ENCODE data around the gene SAG. TPM values are rescaled to one million over a fixed set of nuclear protein-coding genes. Genes with fewer than 3 reads are reported as not detected.
A peak's percentile ranks its signal among the peaks of the same experiment; 100 is the strongest.

Gene SAG
- total and polyA plus RNA-seq, 2 of the 13 experiments (the other 11 are each of a cell fraction or from before 2014, with no cell fraction given), result not detected

DNA sequence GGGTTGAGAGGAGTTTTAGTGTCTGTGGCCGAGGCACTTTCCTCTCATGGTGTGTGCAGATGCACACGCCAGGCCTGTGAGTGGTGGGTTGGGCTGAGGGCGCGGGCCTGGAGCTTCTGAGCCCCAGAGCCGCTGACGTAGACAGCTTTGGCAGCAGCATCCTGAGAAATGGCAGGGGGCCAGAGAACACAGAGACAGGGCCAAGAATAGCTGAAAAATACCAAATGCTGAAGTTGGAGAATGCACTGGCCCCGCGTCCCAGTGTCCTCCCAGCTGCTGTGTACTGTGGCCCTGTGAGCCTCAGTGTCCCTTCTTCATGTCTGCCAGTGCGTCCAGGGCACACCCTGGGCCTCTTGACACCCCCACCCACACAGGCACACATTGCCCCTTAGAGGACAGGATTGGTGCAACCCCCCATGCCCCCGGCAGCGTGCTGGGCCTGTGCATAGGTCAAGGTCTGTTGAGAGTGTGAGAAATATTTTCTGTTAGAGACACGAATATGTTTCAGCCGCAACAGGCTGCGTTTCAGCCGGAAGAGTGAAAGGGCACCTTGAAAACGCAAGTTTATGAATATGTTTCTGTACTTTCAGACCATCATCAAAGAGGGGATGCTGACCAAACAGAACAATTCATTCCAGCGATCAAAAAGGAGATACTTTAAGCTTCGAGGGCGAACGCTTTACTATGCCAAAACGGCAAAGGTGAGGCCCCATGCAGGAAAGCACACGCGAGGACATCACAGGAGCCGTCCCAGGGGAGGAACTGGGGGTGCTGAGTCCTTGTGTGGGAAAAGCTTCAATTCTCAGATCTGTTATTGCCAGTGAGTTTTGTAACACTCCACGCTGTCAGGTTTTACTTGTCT, 80.3 kb downstream of the SAG start (continued):
- TF ChIP-seq ZBTB38 (CRISPR knock-in tag; IDR thresholded peaks at IDR 0.05) (peak; percentile 80), ZBTB3 (CRISPR knock-in tag; IDR thresholded peaks at IDR 0.05; ENCODE audit: borderline replicate concordance, low read depth) (no peak), MLLT10 (CRISPR knock-in tag; IDR thresholded peaks at IDR 0.05) (no peak), TCF12 (IDR thresholded peaks at IDR 0.05) (no peak), TCF12 (CRISPR knock-in tag; IDR thresholded peaks at IDR 0.05) (no peak), ZBTB25 (CRISPR knock-in tag; IDR thresholded peaks at IDR 0.05) (no peak), KIAA2018 (CRISPR knock-in tag; IDR thresholded peaks at IDR 0.05; ENCODE audit: borderline replicate concordance) (no peak), SRSF4 (IDR thresholded peaks at IDR 0.05; ENCODE audit: low read depth, low read length, poor library complexity, severe bottlenecking) (no peak), ZNF333 (CRISPR knock-in tag; IDR thresholded peaks at IDR 0.05; ENCODE audit: borderline replicate concordance) (no peak), PRPF4 (IDR thresholded peaks at IDR 0.05; ENCODE audit: low read depth, low read length, poor library complexity, severe bottlenecking) (no peak), MAFK (conservative IDR thresholded peaks at IDR 0.05 in 1 of 2, IDR thresholded peaks at IDR 0.05 in 1 of 2; ENCODE audit: low read length in 2 of 2) (no peak), ISL2 (CRISPR knock-in tag; IDR thresholded peaks at IDR 0.05) (peak; percentile 54; the same call in 1 of the 2 replicates), PPARG (CRISPR knock-in tag; conservative IDR thresholded peaks at IDR 0.05) (peak; percentile 93), HOXA9 (CRISPR knock-in tag; IDR thresholded peaks at IDR 0.05; ENCODE audit: borderline replicate concordance) (no peak), ZNF746 (CRISPR knock-in tag; IDR thresholded peaks at IDR 0.05) (no peak; the same call in 1 of the 2 replicates), ZNF12 (CRISPR knock-in tag; IDR thresholded peaks at IDR 0.05) (no peak)
- TF ChIP-seq, protein P1, sequence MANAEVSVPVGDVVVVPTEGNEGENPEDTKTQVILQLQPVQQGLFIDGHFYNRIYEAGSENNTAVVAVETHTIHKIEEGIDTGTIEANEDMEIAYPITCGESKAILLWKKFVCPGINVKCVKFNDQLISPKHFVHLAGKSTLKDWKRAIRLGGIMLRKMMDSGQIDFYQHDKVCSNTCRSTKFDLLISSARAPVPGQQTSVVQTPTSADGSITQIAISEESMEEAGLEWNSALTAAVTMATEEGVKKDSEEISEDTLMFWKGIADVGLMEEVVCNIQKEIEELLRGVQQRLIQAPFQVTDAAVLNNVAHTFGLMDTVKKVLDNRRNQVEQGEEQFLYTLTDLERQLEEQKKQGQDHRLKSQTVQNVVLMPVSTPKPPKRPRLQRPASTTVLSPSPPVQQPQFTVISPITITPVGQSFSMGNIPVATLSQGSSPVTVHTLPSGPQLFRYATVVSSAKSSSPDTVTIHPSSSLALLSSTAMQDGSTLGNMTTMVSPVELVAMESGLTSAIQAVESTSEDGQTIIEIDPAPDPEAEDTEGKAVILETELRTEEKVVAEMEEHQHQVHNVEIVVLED (CRISPR knock-in tag; IDR thresholded peaks at IDR 0.05; ENCODE audit: borderline replicate concordance), result peak; percentile 64
